Esophagus muscularis mucosa (tissue), 3 donors: Measurements from ENCODE around the gene SNRNP70.
A peak's percentile ranks its signal among the peaks of the same experiment; 100 is the strongest.

Experiments
- CTCF ChIP-seq, 3 experiments: fragments of 200-600 bp in 2 of 3; fragments of 450-650 bp in 1 of 3; sonication (generic) in 2 of 3; IDR thresholded peaks; one replicate each; pipeline ENCODE4 v1.5.1; 2017 to 2019; ENCODE audit warnings: antibody characterized with exemption in 3 of 3, mild to moderate bottlenecking in 2 of 3, moderate library complexity in 1 of 3
- POLR2A ChIP-seq: fragments of 450-650 bp; IDR thresholded peaks from one replicate; pipeline ENCODE4 v1.6.1; 2017; ENCODE audit warnings: antibody characterized with exemption, moderate library complexity, mild to moderate bottlenecking, low read depth

DNA sequence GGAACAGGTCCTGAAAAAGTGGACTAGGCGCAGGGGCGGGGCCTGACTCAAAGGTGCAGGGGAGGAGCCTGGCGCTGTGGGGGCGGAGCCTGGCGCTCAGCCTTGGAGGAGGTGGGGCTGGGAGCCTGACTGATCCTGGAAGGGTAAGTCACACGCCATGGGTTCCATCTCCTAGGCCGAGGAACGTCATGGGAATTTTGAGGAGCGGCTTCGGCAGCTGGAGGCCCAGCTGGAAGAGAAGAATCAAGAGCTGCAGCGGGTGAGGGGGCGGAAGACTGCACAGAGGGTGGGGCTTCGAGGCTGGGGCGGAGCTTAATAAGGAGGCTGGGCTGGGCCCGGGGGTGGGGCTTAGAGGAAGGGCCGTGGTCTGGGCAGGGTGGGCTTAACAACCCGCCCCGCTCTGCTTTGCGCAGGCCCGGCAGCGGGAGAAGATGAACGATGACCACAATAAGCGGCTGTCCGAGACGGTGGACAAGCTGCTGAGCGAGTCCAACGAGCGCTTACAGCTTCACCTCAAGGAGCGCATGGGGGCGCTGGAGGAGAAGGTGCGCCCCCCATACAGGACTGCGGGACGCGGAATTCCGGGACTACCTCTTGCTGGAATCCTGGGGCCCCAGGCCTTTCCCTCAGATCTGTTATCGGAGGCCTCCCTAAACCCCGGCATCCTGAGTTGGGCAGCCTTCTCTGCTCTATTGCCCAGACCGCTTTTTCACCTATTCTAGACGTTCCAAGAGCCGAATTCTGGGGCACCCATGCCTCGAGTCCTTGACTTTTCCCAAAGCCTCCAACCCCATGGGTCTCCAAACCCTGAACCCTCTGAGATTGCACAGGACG, 48.6 kb downstream of the SNRNP70 start:
- peak in 1 of 3 experiments; percentile 15 for TF ChIP-seq CTCF (IDR thresholded peaks at IDR 0.05)
- no peak for TF ChIP-seq POLR2A
